ENCODE data around the gene PRKCE. TPM values are rescaled to one million over a fixed set of nuclear protein-coding genes. Genes with fewer than 3 reads are reported as not detected.

PRKCE gene
- total RNA-seq, 1 experiment from 2014 or later: 14.0 TPM

- Histone ChIP-seq H3K27me3 (ENCODE audit: control insufficient read depth, insufficient read depth, low read length) (peaks cover 18% of the 10 kb centered on the region), H3K4me3 (ENCODE audit: low read depth in 2 of 2, low read length in 2 of 2) (no peak overlapping the region), H3K4me1 (ENCODE audit: control insufficient read depth, insufficient read depth, low read length) (no peaks in the 10 kb centered on the region), H3K27ac (ENCODE audit: low read length) (no peak overlapping the region), H3K9me3 (ENCODE audit: control insufficient read depth, insufficient read depth, low read depth, low read length) (no peaks in the 10 kb centered on the region), H3K36me3 (ENCODE audit: control insufficient read depth, insufficient read depth, low read length) (no peaks in the 10 kb centered on the region)
- intact Hi-C loops (cut with micrococcal nuclease; ENCODE audit: unreplicated experiment): no loop called here
- ChIA-PET CTCF (no interaction called here), POLR2A (no interaction called here)
- in situ Hi-C loops (cut with HindIII; ENCODE audit: low pct_unique_long_range_greater_than_20kb, low sequenced_read_pairs): no loop called here
- DNase-seq (ENCODE audit: low read depth, low spot score): no peak
- no peak for TF ChIP-seq TCF7L2 (IDR thresholded peaks at IDR 0.05; ENCODE audit: low read depth, low read length)
- no peak for TF ChIP-seq CTCF (IDR thresholded peaks at IDR 0.05)
- no peak for TF ChIP-seq POLR2AphosphoS5 (IDR thresholded peaks at IDR 0.05; ENCODE audit: low read depth, low read length)
- TF ChIP-seq SIN3A (IDR thresholded peaks at IDR 0.05; ENCODE audit: borderline replicate concordance, insufficient read depth, low read depth, low read length): no peak
- TF ChIP-seq, protein P1, sequence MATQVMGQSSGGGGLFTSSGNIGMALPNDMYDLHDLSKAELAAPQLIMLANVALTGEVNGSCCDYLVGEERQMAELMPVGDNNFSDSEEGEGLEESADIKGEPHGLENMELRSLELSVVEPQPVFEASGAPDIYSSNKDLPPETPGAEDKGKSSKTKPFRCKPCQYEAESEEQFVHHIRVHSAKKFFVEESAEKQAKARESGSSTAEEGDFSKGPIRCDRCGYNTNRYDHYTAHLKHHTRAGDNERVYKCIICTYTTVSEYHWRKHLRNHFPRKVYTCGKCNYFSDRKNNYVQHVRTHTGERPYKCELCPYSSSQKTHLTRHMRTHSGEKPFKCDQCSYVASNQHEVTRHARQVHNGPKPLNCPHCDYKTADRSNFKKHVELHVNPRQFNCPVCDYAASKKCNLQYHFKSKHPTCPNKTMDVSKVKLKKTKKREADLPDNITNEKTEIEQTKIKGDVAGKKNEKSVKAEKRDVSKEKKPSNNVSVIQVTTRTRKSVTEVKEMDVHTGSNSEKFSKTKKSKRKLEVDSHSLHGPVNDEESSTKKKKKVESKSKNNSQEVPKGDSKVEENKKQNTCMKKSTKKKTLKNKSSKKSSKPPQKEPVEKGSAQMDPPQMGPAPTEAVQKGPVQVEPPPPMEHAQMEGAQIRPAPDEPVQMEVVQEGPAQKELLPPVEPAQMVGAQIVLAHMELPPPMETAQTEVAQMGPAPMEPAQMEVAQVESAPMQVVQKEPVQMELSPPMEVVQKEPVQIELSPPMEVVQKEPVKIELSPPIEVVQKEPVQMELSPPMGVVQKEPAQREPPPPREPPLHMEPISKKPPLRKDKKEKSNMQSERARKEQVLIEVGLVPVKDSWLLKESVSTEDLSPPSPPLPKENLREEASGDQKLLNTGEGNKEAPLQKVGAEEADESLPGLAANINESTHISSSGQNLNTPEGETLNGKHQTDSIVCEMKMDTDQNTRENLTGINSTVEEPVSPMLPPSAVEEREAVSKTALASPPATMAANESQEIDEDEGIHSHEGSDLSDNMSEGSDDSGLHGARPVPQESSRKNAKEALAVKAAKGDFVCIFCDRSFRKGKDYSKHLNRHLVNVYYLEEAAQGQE (IDR thresholded peaks at IDR 0.05; ENCODE audit: insufficient read depth in 1 of 2, low read depth in 2 of 2, low read length in 1 of 2): no peak
- no peak for ATAC-seq
- no TSS peak for BruUV-seq (replicated peaks)
These were observed 21.5 kb upstream of the PRKCE start for GRCh38 chr2:45629971-45630370.

- no peak for DNase-seq (ENCODE audit: low read depth, low spot score)
- no TSS peak for BruUV-seq (replicated peaks)
- no peak for ATAC-seq
- CTCF ChIA-PET: no interaction called here
- in situ Hi-C loops (cut with HindIII; ENCODE audit: low pct_unique_long_range_greater_than_20kb, low sequenced_read_pairs) (no loop called here), intact Hi-C loops (cut with micrococcal nuclease; ENCODE audit: unreplicated experiment) (no loop called here)
- Histone ChIP-seq H3K27me3 (ENCODE audit: control insufficient read depth, insufficient read depth, low read length) (peaks cover 14% of the 10 kb centered on the region; the same call in 1 of the 2 replicates), H3K4me1 (ENCODE audit: control insufficient read depth, insufficient read depth, low read length) (no peaks in the 10 kb centered on the region), H3K36me3 (ENCODE audit: control insufficient read depth, insufficient read depth, low read length) (no peaks in the 10 kb centered on the region), H3K27ac (ENCODE audit: low read length) (no peak overlapping the region), H3K4me3 (ENCODE audit: low read depth in 2 of 2, low read length in 2 of 2) (no peak overlapping the region), H3K9me3 (ENCODE audit: control insufficient read depth, insufficient read depth, low read depth, low read length) (no peaks in the 10 kb centered on the region)
- POLR2A ChIA-PET: no interaction called here
- TF ChIP-seq POLR2AphosphoS5 (IDR thresholded peaks at IDR 0.05; ENCODE audit: low read depth, low read length) (no peak), TCF7L2 (IDR thresholded peaks at IDR 0.05; ENCODE audit: low read depth, low read length) (no peak), SIN3A (IDR thresholded peaks at IDR 0.05; ENCODE audit: borderline replicate concordance, insufficient read depth, low read depth, low read length) (no peak), CTCF (IDR thresholded peaks at IDR 0.05) (no peak)
- TF ChIP-seq, protein P1 (IDR thresholded peaks at IDR 0.05; ENCODE audit: insufficient read depth in 1 of 2, low read depth in 2 of 2, low read length in 1 of 2): no peak
These were observed 20.2 kb upstream of the PRKCE start for GRCh38 chr2:45631319-45631718.
